ENCODE measurements around the gene NPR3. TPM values are rescaled to one million over a fixed set of nuclear protein-coding genes. Genes with fewer than 3 reads are reported as not detected.
A peak's percentile ranks its signal among the peaks of the same experiment; 100 is the strongest.
"Not testable (repeated sequence)": the region's sequence is repeated elsewhere in the genome, so short reads cannot be mapped to it uniquely, and the experiment has no call there.

Gene NPR3
- total RNA-seq, 2 donors from 2014 or later = 10.9 to 26.2 TPM

GRCh38 chr5:32786311-32786710, 75.2 kb downstream of the NPR3 start:
- intact Hi-C loops (cut with DNase I) = no loop called here
- DNase-seq (no peak), ATAC-seq (no peak)

GRCh38 chr5:32790411-32790951, 79.4 kb downstream of the NPR3 start:
- intact Hi-C loops (cut with DNase I) = no loop called here
- ATAC-seq (no peak), DNase-seq (no peak)

- intact Hi-C loops (cut with DNase I) = no loop called here
- no peak for ATAC-seq
- DNase-seq = no peak
Measured at GRCh38 chr5:32791536-32792243, 80.6 kb downstream of the NPR3 start.

GRCh38 chr5:32794086-32794485, 83.0 kb downstream of the NPR3 start:
- DNase-seq (no peak), ATAC-seq (peak in 1 of 2 donors; percentile 68)
- intact Hi-C loops (cut with DNase I) = no loop called here

- ATAC-seq = no peak
- no peak for DNase-seq
- intact Hi-C loops (cut with DNase I) = no loop called here
Measured at GRCh38 chr5:32802764-32803163, 91.6 kb downstream of the NPR3 start.

- ATAC-seq (no peak), DNase-seq (no peak)
- intact Hi-C loops (cut with DNase I) = no loop called here
Measured at GRCh38 chr5:32803656-32804055, 92.5 kb downstream of the NPR3 start.

- ATAC-seq; intact Hi-C loops (cut with DNase I); DNase-seq: not testable (repeated sequence)
Measured at GRCh38 chr5:32805462-32805861, 94.3 kb downstream of the NPR3 start.

- intact Hi-C loops (cut with DNase I) = no loop called here
- peak in 1 of 2 donors; percentile 73 for ATAC-seq
Measured at GRCh38 chr5:32805971-32806638, 95.0 kb downstream of the NPR3 start.

GRCh38 chr5:32808783-32809182, 97.7 kb downstream of the NPR3 start:
- no peak for DNase-seq
- ATAC-seq = no peak
- intact Hi-C loops (cut with DNase I) = no loop called here

More at GRCh38 chr5:32805971-32806638, 95.0 kb downstream of the NPR3 start:
- no peak for DNase-seq

- ATAC-seq (no peak), DNase-seq (no peak)
- intact Hi-C loops (cut with DNase I) = no loop called here
Measured at GRCh38 chr5:32810804-32811203, 99.7 kb downstream of the NPR3 start.

- ATAC-seq = no peak
- intact Hi-C loops (cut with DNase I) = no loop called here
- DNase-seq = no peak
Measured at GRCh38 chr5:32812399-32812798, 101.3 kb downstream of the NPR3 start.

GRCh38 chr5:32814141-32814540, 103.0 kb downstream of the NPR3 start:
- ATAC-seq (no peak), DNase-seq (no peak)
- intact Hi-C loops (cut with DNase I) = no loop called here

GRCh38 chr5:32814620-32815019, 103.5 kb downstream of the NPR3 start:
- intact Hi-C loops (cut with DNase I) = no loop called here
- no peak for DNase-seq
- no peak for ATAC-seq

- intact Hi-C loops (cut with DNase I) = no loop called here
- DNase-seq = no peak
- ATAC-seq = no peak
Measured at GRCh38 chr5:32827981-32828380, 116.9 kb downstream of the NPR3 start.

GRCh38 chr5:32828492-32828891, 117.4 kb downstream of the NPR3 start:
- intact Hi-C loops (cut with DNase I) = no loop called here
- ATAC-seq (no peak), DNase-seq (no peak)

GRCh38 chr5:32831624-32832023, 120.5 kb downstream of the NPR3 start:
- ATAC-seq = peak in 1 of 2 donors; percentile 81
- intact Hi-C loops (cut with DNase I) = no loop called here
- no peak for DNase-seq

GRCh38 chr5:32833127-32833526, 122.0 kb downstream of the NPR3 start:
- DNase-seq (no peak), ATAC-seq (peak in 1 of 2 donors; percentile 56)
- intact Hi-C loops (cut with DNase I) = no loop called here

- no peak for DNase-seq
- no peak for ATAC-seq
- intact Hi-C loops (cut with DNase I) = no loop called here
Measured at GRCh38 chr5:32833663-32834062, 122.5 kb downstream of the NPR3 start.

- intact Hi-C loops (cut with DNase I) = no loop called here
- DNase-seq = no peak
- ATAC-seq = no peak
Measured at GRCh38 chr5:32834251-32834650, 123.1 kb downstream of the NPR3 start.

- no peak for DNase-seq
- no peak for ATAC-seq
- intact Hi-C loops (cut with DNase I) = no loop called here
Measured at GRCh38 chr5:32836176-32836575, 125.1 kb downstream of the NPR3 start.

GRCh38 chr5:32837211-32837610, 126.1 kb downstream of the NPR3 start:
- intact Hi-C loops (cut with DNase I) = no loop called here
- DNase-seq (no peak), ATAC-seq (no peak)

Measured in left cardiac atrium (tissue), 4 donors.